GM21381 (cell line): ENCODE data around the gene ISOC2.
"Not testable (repeated sequence)": the region's sequence is repeated elsewhere in the genome, so short reads cannot be mapped to it uniquely, and the experiment has no call there.

Experiments
- ATAC-seq: cut with Tn5 transposase; IDR thresholded peaks from one replicate; pipeline ENCODE4 v1.9.1; 2021; ENCODE audit warnings: mild to moderate bottlenecking, moderate library complexity; ENCODE audit not compliant: unreplicated experiment

The ISOC2 gene

GRCh38 chr19:55443045-55443823 lies 18.2 kb downstream of the ISOC2 start, which contains the start of gene SHISA7:
Gene SHISA7, minus strand, starts transcription at chr19:55443300. Its CDS starts 437 bp downstream, at chr19:55442863.
- no peak for ATAC-seq

GRCh38 chr19:55442372-55442961 lies 19.0 kb downstream of the ISOC2 start:
- no peak for ATAC-seq

GRCh38 chr19:55441692-55442321 lies 19.6 kb downstream of the ISOC2 start:
- ATAC-seq, result no peak

GRCh38 chr19:55441319-55441691 lies 20.1 kb downstream of the ISOC2 start:
- no peak for ATAC-seq

- ATAC-seq, result no peak
Measured at GRCh38 chr19:55440411-55441105, 20.9 kb downstream of the ISOC2 start.

GRCh38 chr19:55439052-55439451 lies 22.4 kb downstream of the ISOC2 start:
- ATAC-seq, result no peak

- no peak for ATAC-seq
Measured at GRCh38 chr19:55437410-55437809, 24.0 kb downstream of the ISOC2 start.

GRCh38 chr19:55436847-55437246 lies 24.6 kb downstream of the ISOC2 start:
- ATAC-seq, result no peak

- no peak for ATAC-seq
Measured at GRCh38 chr19:55435020-55435419, 26.4 kb downstream of the ISOC2 start.

- ATAC-seq, result no peak
Measured at GRCh38 chr19:55434356-55434919, 27.0 kb downstream of the ISOC2 start.

GRCh38 chr19:55433292-55433691 lies 28.1 kb downstream of the ISOC2 start:
- no peak for ATAC-seq

- no peak for ATAC-seq
Measured at GRCh38 chr19:55432241-55432959, 29.0 kb downstream of the ISOC2 start.

- ATAC-seq, result no peak
Measured at GRCh38 chr19:55431183-55431582, 30.3 kb downstream of the ISOC2 start.

GRCh38 chr19:55426042-55426441 lies 35.4 kb downstream of the ISOC2 start:
- no peak for ATAC-seq

GRCh38 chr19:55424518-55424917 lies 36.9 kb downstream of the ISOC2 start:
- no peak for ATAC-seq

- no peak for ATAC-seq
Measured at GRCh38 chr19:55423225-55424005, 38.0 kb downstream of the ISOC2 start.

GRCh38 chr19:55421281-55421680 lies 40.2 kb downstream of the ISOC2 start:
- ATAC-seq, result not testable (repeated sequence)

- no peak for ATAC-seq
Measured at GRCh38 chr19:55419624-55420236, 41.7 kb downstream of the ISOC2 start.

GRCh38 chr19:55419103-55419502 lies 42.3 kb downstream of the ISOC2 start:
- no peak for ATAC-seq
